K562 (cell line): ENCODE results near the gene RARG. TPM values are rescaled to one million over a fixed set of nuclear protein-coding genes. Genes with fewer than 3 reads are reported as not detected.

Experiments
- GABPA ChIP-seq: fragments of 200-800 bp; sonication (Bioruptor generic); conservative IDR thresholded peaks from 2 replicates; pipeline ENCODE4 v1.6.1; 2016; ENCODE audit warnings: low read depth, missing genetic modification characterization, missing compliant biosample characterization
- HMG20B ChIP-seq: fragments of 250-450 bp; sonication (Bioruptor Pico); IDR thresholded peaks from 2 replicates; pipeline ENCODE4 v1.5.0; 2021; ENCODE audit warnings: mild to moderate bottlenecking
- KAT2B ChIP-seq: IDR thresholded peaks from one replicate; pipeline ENCODE4 v1.6.1; 2012; ENCODE audit warnings: low read depth, mild to moderate bottlenecking, control low read depth, inconsistent platforms, low read length, moderate library complexity
- MLX ChIP-seq, 2 experiments: fragments of 450-650 bp in 1 of 2; sonication (generic) in 1 of 2; formaldehyde crosslinking; conservative IDR thresholded peaks; 2 replicates each; pipeline versions ENCODE4 v1.4.0 to v1.8.1; 2020 to 2022; ENCODE audit warnings: mild to moderate bottlenecking in 1 of 2, missing genetic modification reagents in 1 of 2
- NFIC ChIP-seq: fragments of 450-650 bp; IDR thresholded peaks from 2 replicates; pipeline ENCODE4 v1.6.1; 2017; ENCODE audit warnings: mild to moderate bottlenecking, inconsistent platforms
- PATZ1 ChIP-seq: fragments of 250-450 bp; sonication (Bioruptor Pico); IDR thresholded peaks from 2 replicates; pipeline ENCODE4 v1.5.0; 2020; ENCODE audit warnings: mild to moderate bottlenecking, borderline replicate concordance
- POLR2AphosphoS2 ChIP-seq: IDR thresholded peaks from 2 replicates; pipeline ENCODE4 v1.6.1; 2012; ENCODE audit warnings: low read length, improper control_type of control experiment
- PTTG1 ChIP-seq: fragments of 450-650 bp; IDR thresholded peaks from 2 replicates; pipeline ENCODE4 v1.6.1; 2016; ENCODE audit warnings: low read depth, mild to moderate bottlenecking, missing genetic modification characterization, missing compliant biosample characterization
- RHOXF2B ChIP-seq: fragments of 250-450 bp; sonication (Bioruptor Pico); conservative IDR thresholded peaks from 2 replicates; pipeline ENCODE4 v1.5.1; 2021
- XRCC4 ChIP-seq: IDR thresholded peaks from one replicate; pipeline ENCODE4 v1.6.1; 2011; ENCODE audit not compliant: insufficient read depth, insufficient read length; ENCODE audit errors: extremely low read depth
- ZEB2 ChIP-seq: fragments of 450-650 bp; IDR thresholded peaks from 2 replicates; pipeline ENCODE4 v1.6.1; 2016
- ZNF318 ChIP-seq, 2 experiments: fragments of 450-650 bp; IDR thresholded peaks; 2 replicates each; pipeline ENCODE4 v1.6.1; 2016; ENCODE audit warnings: mild to moderate bottlenecking in 2 of 2, borderline replicate concordance in 1 of 2, low read depth in 1 of 2, moderate library complexity in 1 of 2
- ZNF507 ChIP-seq: conservative IDR thresholded peaks from 2 replicates; pipeline ENCODE4 v1.6.1; 2017; ENCODE audit warnings: missing genetic modification characterization, missing compliant biosample characterization
- ZNF639 ChIP-seq, 2 experiments: fragments of 200-800 bp in 1 of 2; sonication (Bioruptor generic) in 1 of 2; sonication (generic) in 1 of 2; formaldehyde crosslinking in 1 of 2; IDR thresholded peaks in 1 of 2; conservative IDR thresholded peaks in 1 of 2; 2 replicates each; pipeline versions ENCODE4 v1.5.0 to v1.6.1; 2016 to 2020; ENCODE audit warnings: missing compliant biosample characterization in 1 of 2, missing genetic modification characterization in 1 of 2, missing genetic modification reagents in 1 of 2
- polyA plus RNA-seq, 8 experiments: library from polyadenylated mRNA; depleted of rRNA in 4 of 8; stranded (reverse) in 5 of 8; unstranded in 3 of 8; fragments of >200 nt; fragmentation: Nextera tagmentation in 2 of 8; fragmentation: Illumina TruSeq in 1 of 8; extraction: Ambion mirVana in 2 of 8; extraction: Trizol in 1 of 8; gene quantifications; 2 replicates each; pipeline versions ENCODE4 v1.2.1 to v1.2.3, GENCODE V29; 2011 to 2014; ENCODE audit warnings: inconsistent platforms in 1 of 8, missing spikeins in 1 of 8
- total RNA-seq, 7 experiments: library from RNA; depleted of rRNA in 6 of 7; stranded (reverse); fragments of >200 nt in 6 of 7; fragmentation: Illumina TruSeq in 2 of 7; extraction: Trizol in 2 of 7; gene quantifications; 2 replicates each; pipeline versions ENCODE4 v1.2.1 to v1.2.3, GENCODE V29; 2011 to 2021; ENCODE audit warnings: low replicate concordance in 1 of 7

Gene RARG
- total and polyA plus RNA-seq, 9 of the 15 experiments (the other 6 are each of a cell fraction or from before 2014, with no cell fraction given), result 0.18 to 7.6 (median 3.8) TPM

- TF ChIP-seq ZNF639 (CRISPR knock-in tag; conservative IDR thresholded peaks at IDR 0.05 in 1 of 2, IDR thresholded peaks at IDR 0.05 in 1 of 2), result peak in 1 of 2 experiments; percentile 71; a peak in 2 of 4 replicates
- no peak for TF ChIP-seq XRCC4
- TF ChIP-seq PTTG1 (tag), result no peak
- TF ChIP-seq RHOXF2B (CRISPR knock-in tag), result no peak
- no peak for TF ChIP-seq ZEB2
- no peak for TF ChIP-seq ZNF507 (tag)
- TF ChIP-seq MLX (CRISPR knock-in tag; conservative IDR thresholded peaks at IDR 0.05), result no peak
- TF ChIP-seq HMG20B, result no peak
- no peak for TF ChIP-seq ZNF318 (IDR thresholded peaks at IDR 0.05; ENCODE audit: borderline replicate concordance in 1 of 2, low read depth in 1 of 2)
- TF ChIP-seq NFIC, result no peak
- TF ChIP-seq KAT2B, result no peak
- 0 out of 2 replicates have a peak, but pooled peaks have one; percentile 91 for TF ChIP-seq GABPA (tag)
- no peak for TF ChIP-seq POLR2AphosphoS2
- TF ChIP-seq PATZ1 (CRISPR knock-in tag), result no peak
Measured at GRCh38 chr12:53180931-53181645, 50.9 kb downstream of the RARG start (continued).
